K562 (cell line): Measurements from ENCODE around the gene GPRASP3. TPM values are rescaled to one million over a fixed set of nuclear protein-coding genes. Genes with fewer than 3 reads are reported as not detected.

ENCODE experiments used
- ATAC-seq: fragments of 200-7000 bp; cut with Tn5 transposase; 3 replicates; pipeline ENCODE4 v1.9.1; 2020; ENCODE audit warnings: moderate library complexity
- BruUV-seq: library from RNA; stranded (reverse); fragments of 400-500 nt; replicated peaks from 2 replicates; lab custom pipeline; 2021; lab: Mats Ljungman, UMichigan
- CTCF ChIA-PET: fragments of 300-600 bp; formaldehyde crosslinking; extraction: SDS; loops from one replicate; lab custom pipeline; 2021; ENCODE audit warnings: low intra/inter-chr PET ratio; lab: Yijun Ruan, JAX
- POLR2A ChIA-PET: fragments of 300-600, 350-650 bp; sonication (Branson Sonifier 250); formaldehyde crosslinking; extraction: SDS; loops from one replicate; lab custom pipeline; 2021; ENCODE audit warnings: antibody characterized with exemption, inconsistent platforms; lab: Yijun Ruan, JAX
- DNase-seq, 4 experiments: peaks; one replicate each; pipeline versions ENCODE4 v3.0.0 to v3.0.0-alpha.2; 2011 to 2018; ENCODE audit warnings: low spot score in 3 of 4, mixed read lengths in 3 of 4; ENCODE audit errors: extremely low read depth in 1 of 4
- FAIRE-seq: peaks from 2 replicates; lab custom pipeline; 2011; peaks lifted over from hg19 to GRCh38; lab: Jason Lieb, UNC
- H2AFZ ChIP-seq: 2 replicates; pipeline ENCODE4 v1.6.0; 2011; ENCODE audit warnings: low read depth, low read length, control low read depth, inconsistent platforms
- H3K27ac ChIP-seq: fragments of 200-600 bp; 3 replicates; pipeline ENCODE4 v1.8.0; 2011; ENCODE audit warnings: low read depth, mild to moderate bottlenecking, control low read depth, inconsistent platforms, low read length, moderate library complexity, mixed read lengths; ENCODE audit errors: extremely low read depth
- H3K27me3 ChIP-seq, 2 experiments: fragments of 300-600 bp in 1 of 2; 2 replicates in 1 of 2; 3 replicates in 1 of 2; pipeline versions ENCODE4 v1.6.0 to v1.8.0; 2011; ENCODE audit warnings: inconsistent platforms in 2 of 2, low read length in 2 of 2, mild to moderate bottlenecking in 1 of 2, mixed read lengths in 1 of 2, moderate library complexity in 1 of 2; ENCODE audit not compliant: control insufficient read depth in 2 of 2, insufficient read depth in 2 of 2
- H3K36me3 ChIP-seq: fragments of 300-600 bp; 3 replicates; pipeline ENCODE4 v1.8.0; 2011; ENCODE audit warnings: mild to moderate bottlenecking, low read length, inconsistent platforms; ENCODE audit not compliant: control insufficient read depth, insufficient read depth
- H3K4me1 ChIP-seq, 2 experiments: fragments of 200-600 bp in 1 of 2; replicated peaks in 1 of 2; 2 replicates in 1 of 2; 3 replicates in 1 of 2; pipeline versions ENCODE4 v1.5.1 to v1.8.0; 2011; ENCODE audit warnings: inconsistent platforms in 2 of 2, low read length in 2 of 2, mild to moderate bottlenecking in 1 of 2, mixed read lengths in 1 of 2, moderate library complexity in 1 of 2; ENCODE audit not compliant: control insufficient read depth in 2 of 2, insufficient read depth in 2 of 2
- H3K4me2 ChIP-seq: 2 replicates; pipeline ENCODE4 v1.6.1; 2011; ENCODE audit warnings: low read length, control low read depth, inconsistent platforms, mixed read lengths; ENCODE audit not compliant: insufficient read depth
- H3K4me3 ChIP-seq: fragments of 200-600 bp; sonication (generic), shearing (Covaris generic); 2 replicates; pipeline ENCODE4 v1.5.1; 2016; ENCODE audit warnings: control low read depth, inconsistent platforms
- H3K79me2 ChIP-seq: fragments of 200-600 bp; 3 replicates; pipeline ENCODE4 v1.8.0; 2011; ENCODE audit warnings: low read length, inconsistent platforms; ENCODE audit not compliant: control insufficient read depth, insufficient read depth
- H3K9ac ChIP-seq, 2 experiments: 2 replicates each; pipeline versions ENCODE4 v1.6.0 to v1.6.1; 2011; ENCODE audit warnings: low read depth in 2 of 2, low read length in 2 of 2, control low read depth in 1 of 2, inconsistent platforms in 1 of 2, mild to moderate bottlenecking in 1 of 2, mixed read lengths in 1 of 2; ENCODE audit not compliant: insufficient read depth in 1 of 2
- H3K9me1 ChIP-seq: one replicate; pipeline ENCODE4 v1.6.0; 2011; ENCODE audit warnings: inconsistent platforms, mild to moderate bottlenecking, low read length, moderate library complexity; ENCODE audit not compliant: control insufficient read depth, insufficient read depth
- H3K9me3 ChIP-seq: replicated peaks from 2 replicates; pipeline ENCODE4 v1.5.1; 2011; ENCODE audit warnings: low read depth, low read length, inconsistent platforms; ENCODE audit not compliant: control insufficient read depth, insufficient read depth
- H4K20me1 ChIP-seq: replicated peaks from 2 replicates; pipeline ENCODE4 v1.6.1; 2011; ENCODE audit warnings: low read length, inconsistent platforms, mixed read lengths; ENCODE audit not compliant: control insufficient read depth, insufficient read depth
- CREBBP ChIP-seq: IDR thresholded peaks from one replicate; pipeline ENCODE4 v1.6.1; 2012; ENCODE audit warnings: low read depth, mild to moderate bottlenecking, control low read depth, inconsistent platforms, low read length
- DACH1 ChIP-seq: fragments of 450-650 bp; IDR thresholded peaks from 2 replicates; pipeline ENCODE4 v1.6.1; 2018; ENCODE audit not compliant: partially characterized antibody
- EHMT2 ChIP-seq: fragments of 450-650 bp; IDR thresholded peaks from 2 replicates; pipeline ENCODE4 v1.6.1; 2018; ENCODE audit warnings: antibody characterized with exemption
- ETV5 ChIP-seq: sonication (generic); formaldehyde crosslinking; IDR thresholded peaks from 2 replicates; pipeline ENCODE4 v1.4.0; 2020; ENCODE audit warnings: low read depth, mild to moderate bottlenecking, missing genetic modification reagents
- HSF4 ChIP-seq: fragments of 250-450 bp; sonication (Bioruptor Pico); IDR thresholded peaks from 2 replicates; pipeline ENCODE4 v2.1.2; 2022; ENCODE audit warnings: mild to moderate bottlenecking, moderate library complexity, borderline replicate concordance
- NFIX ChIP-seq: fragments of 250-450 bp; sonication (Bioruptor Pico); IDR thresholded peaks from 2 replicates; pipeline ENCODE4 v1.4.0; 2020; ENCODE audit warnings: low read depth, mild to moderate bottlenecking, moderate library complexity
- NFRKB ChIP-seq: fragments of 450-650 bp; IDR thresholded peaks from 2 replicates; pipeline ENCODE4 v1.6.1; 2016; ENCODE audit warnings: low read depth
- SLC30A9 ChIP-seq: fragments of 250-450 bp; sonication (Bioruptor Pico); IDR thresholded peaks from 2 replicates; pipeline ENCODE4 v1.8.0; 2022; ENCODE audit warnings: mild to moderate bottlenecking, moderate library complexity
- TRIM24 ChIP-seq, 2 experiments: fragments of 450-650 bp; IDR thresholded peaks; 2 replicates each; pipeline ENCODE4 v1.6.1; 2016
- ZNF12 ChIP-seq: sonication (generic); formaldehyde crosslinking; IDR thresholded peaks from 2 replicates; pipeline ENCODE4 v1.4.0; 2020; ENCODE audit warnings: mild to moderate bottlenecking, missing genetic modification reagents
- ZNF384 ChIP-seq: IDR thresholded peaks from 2 replicates; pipeline ENCODE4 v1.6.1; 2012; ENCODE audit warnings: low read depth, low read length, improper control_type of control experiment
- WGBS: fragments of 100-300 bp; shearing (Covaris generic); methylation state at CpG from one replicate; pipeline ENCODE4 v1.1.6; 2016; ENCODE audit warnings: low coverage, mixed read lengths; ENCODE audit not compliant: insufficient coverage; ENCODE audit errors: missing lambda C conversion rate; 5-methylcytosine and 5-hydroxymethylcytosine counted together
- in situ Hi-C: fragments of 300-500 bp; cut with MboI; formaldehyde crosslinking; loops from 4 replicates; pipeline ENCODE4 v1.15.0; 2018; ENCODE audit warnings: inconsistent platforms, mixed read lengths
- intact Hi-C: fragments of 100-400 bp; cut with micrococcal nuclease; formaldehyde crosslinking; loops from 2 replicates; pipeline ENCODE4 v1.14.2; 2022
- polyA plus RNA-seq, 8 experiments: library from polyadenylated mRNA; depleted of rRNA in 4 of 8; stranded (reverse) in 5 of 8; unstranded in 3 of 8; fragments of >200 nt; fragmentation: Nextera tagmentation in 2 of 8; fragmentation: Illumina TruSeq in 1 of 8; extraction: Ambion mirVana in 2 of 8; extraction: Trizol in 1 of 8; gene quantifications; 2 replicates each; pipeline versions ENCODE4 v1.2.1 to v1.2.3, GENCODE V29; 2011 to 2014; ENCODE audit warnings: inconsistent platforms in 1 of 8, missing spikeins in 1 of 8
- total RNA-seq, 7 experiments: library from RNA; depleted of rRNA in 6 of 7; stranded (reverse); fragments of >200 nt in 6 of 7; fragmentation: Illumina TruSeq in 2 of 7; extraction: Trizol in 2 of 7; gene quantifications; 2 replicates each; pipeline versions ENCODE4 v1.2.1 to v1.2.3, GENCODE V29; 2011 to 2021; ENCODE audit warnings: low replicate concordance in 1 of 7
- TF ChIP-seq, protein P1 (sequence below): fragments of 200-800 bp; sonication (Bioruptor generic); IDR thresholded peaks from 2 replicates; pipeline ENCODE4 v1.6.1; 2017; ENCODE audit warnings: missing genetic modification characterization, missing compliant biosample characterization
- TF ChIP-seq, protein P2 (sequence below): fragments of 250-450 bp; sonication (Bioruptor Pico); IDR thresholded peaks from 2 replicates; pipeline ENCODE4 v1.9.0; 2021; ENCODE audit warnings: mild to moderate bottlenecking
- TF ChIP-seq, protein P3 (sequence below), 2 experiments: fragments of 450-650 bp; IDR thresholded peaks; 2 replicates each; pipeline ENCODE4 v1.6.1; 2018; ENCODE audit warnings: mild to moderate bottlenecking in 2 of 2, low read depth in 1 of 2; ENCODE audit not compliant: partially characterized antibody in 2 of 2
- TF ChIP-seq, protein P4 (sequence below): fragments of 450-650 bp; IDR thresholded peaks from 2 replicates; pipeline ENCODE4 v1.7.0; 2016; ENCODE audit warnings: borderline replicate concordance

Gene GPRASP3
- total and polyA plus RNA-seq, 9 of the 15 experiments (the other 6 are each of a cell fraction or from before 2014, with no cell fraction given): 0.50 to 1.9 (median 1.1) TPM

DNA sequence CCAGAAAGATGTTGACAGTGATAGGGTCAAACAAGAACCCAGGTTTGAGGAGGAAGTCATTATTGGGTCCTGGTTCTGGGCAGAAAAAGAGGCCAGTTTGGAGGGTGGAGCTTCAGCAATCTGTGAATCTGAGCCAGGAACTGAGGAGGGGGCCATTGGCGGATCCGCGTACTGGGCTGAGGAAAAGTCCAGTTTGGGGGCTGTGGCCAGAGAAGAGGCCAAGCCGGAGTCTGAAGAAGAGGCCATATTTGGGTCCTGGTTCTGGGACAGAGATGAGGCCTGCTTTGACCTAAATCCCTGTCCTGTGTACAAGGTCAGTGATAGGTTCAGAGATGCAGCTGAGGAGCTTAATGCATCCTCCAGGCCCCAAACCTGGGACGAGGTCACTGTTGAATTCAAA lies 4.6 kb upstream of the GPRASP3 start:
- intact Hi-C loops (loop anchor here (10.0 kb wide), 3 partner anchors 119 to 149 kb away; partner anchors contain the start of gene ARMCX5), in situ Hi-C loops (no loop called here)
- DNase-seq: no peak
- Histone ChIP-seq H3K9ac (no peak overlapping the region), H4K20me1 (no peaks in the 10 kb centered on the region), H3K27me3 (0 out of 5 replicates have a peak, but pooled peaks cover 0 to 4% of the 10 kb centered on the region in 2 experiments), H3K4me1 (peaks cover 3 to 14% of the 10 kb centered on the region in 2 experiments; a peak in 4 of 5 replicates), H3K36me3 (no peaks in the 10 kb centered on the region), H3K4me2 (no peak overlapping the region), H3K79me2 (no peaks in the 10 kb centered on the region), H3K9me1 (no peaks in the 10 kb centered on the region), H2AFZ (no peak overlapping the region), H3K4me3 (no peak overlapping the region), H3K27ac (no peak overlapping the region), H3K9me3 (no peaks in the 10 kb centered on the region)
- no TSS peak for BruUV-seq
- ATAC-seq: no peak
- no peak for FAIRE-seq
- POLR2A ChIA-PET: interaction anchor here (1.1 kb wide), 1 partner anchor 35 kb away, joined by 3 read pairs; no protein-coding TSS in a partner anchor
- CTCF ChIA-PET: no interaction called here
- 52% methylated on average over 4 of the region's 5 CpGs for WGBS
- TF ChIP-seq SLC30A9 (no peak), ZNF384 (no peak), ZNF12 (CRISPR knock-in tag) (no peak), NFIX (no peak), EHMT2 (no peak), HSF4 (no peak), NFRKB (no peak), CREBBP (no peak), DACH1 (no peak), TRIM24 (IDR thresholded peaks at IDR 0.05) (no peak), ETV5 (CRISPR knock-in tag) (no peak)
- TF ChIP-seq, protein P1, sequence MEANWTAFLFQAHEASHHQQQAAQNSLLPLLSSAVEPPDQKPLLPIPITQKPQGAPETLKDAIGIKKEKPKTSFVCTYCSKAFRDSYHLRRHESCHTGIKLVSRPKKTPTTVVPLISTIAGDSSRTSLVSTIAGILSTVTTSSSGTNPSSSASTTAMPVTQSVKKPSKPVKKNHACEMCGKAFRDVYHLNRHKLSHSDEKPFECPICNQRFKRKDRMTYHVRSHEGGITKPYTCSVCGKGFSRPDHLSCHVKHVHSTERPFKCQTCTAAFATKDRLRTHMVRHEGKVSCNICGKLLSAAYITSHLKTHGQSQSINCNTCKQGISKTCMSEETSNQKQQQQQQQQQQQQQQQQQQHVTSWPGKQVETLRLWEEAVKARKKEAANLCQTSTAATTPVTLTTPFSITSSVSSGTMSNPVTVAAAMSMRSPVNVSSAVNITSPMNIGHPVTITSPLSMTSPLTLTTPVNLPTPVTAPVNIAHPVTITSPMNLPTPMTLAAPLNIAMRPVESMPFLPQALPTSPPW (CRISPR knock-in tag): no peak
- TF ChIP-seq, protein P2, sequence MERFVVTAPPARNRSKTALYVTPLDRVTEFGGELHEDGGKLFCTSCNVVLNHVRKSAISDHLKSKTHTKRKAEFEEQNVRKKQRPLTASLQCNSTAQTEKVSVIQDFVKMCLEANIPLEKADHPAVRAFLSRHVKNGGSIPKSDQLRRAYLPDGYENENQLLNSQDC (CRISPR knock-in tag): no peak
- TF ChIP-seq, protein P3, sequence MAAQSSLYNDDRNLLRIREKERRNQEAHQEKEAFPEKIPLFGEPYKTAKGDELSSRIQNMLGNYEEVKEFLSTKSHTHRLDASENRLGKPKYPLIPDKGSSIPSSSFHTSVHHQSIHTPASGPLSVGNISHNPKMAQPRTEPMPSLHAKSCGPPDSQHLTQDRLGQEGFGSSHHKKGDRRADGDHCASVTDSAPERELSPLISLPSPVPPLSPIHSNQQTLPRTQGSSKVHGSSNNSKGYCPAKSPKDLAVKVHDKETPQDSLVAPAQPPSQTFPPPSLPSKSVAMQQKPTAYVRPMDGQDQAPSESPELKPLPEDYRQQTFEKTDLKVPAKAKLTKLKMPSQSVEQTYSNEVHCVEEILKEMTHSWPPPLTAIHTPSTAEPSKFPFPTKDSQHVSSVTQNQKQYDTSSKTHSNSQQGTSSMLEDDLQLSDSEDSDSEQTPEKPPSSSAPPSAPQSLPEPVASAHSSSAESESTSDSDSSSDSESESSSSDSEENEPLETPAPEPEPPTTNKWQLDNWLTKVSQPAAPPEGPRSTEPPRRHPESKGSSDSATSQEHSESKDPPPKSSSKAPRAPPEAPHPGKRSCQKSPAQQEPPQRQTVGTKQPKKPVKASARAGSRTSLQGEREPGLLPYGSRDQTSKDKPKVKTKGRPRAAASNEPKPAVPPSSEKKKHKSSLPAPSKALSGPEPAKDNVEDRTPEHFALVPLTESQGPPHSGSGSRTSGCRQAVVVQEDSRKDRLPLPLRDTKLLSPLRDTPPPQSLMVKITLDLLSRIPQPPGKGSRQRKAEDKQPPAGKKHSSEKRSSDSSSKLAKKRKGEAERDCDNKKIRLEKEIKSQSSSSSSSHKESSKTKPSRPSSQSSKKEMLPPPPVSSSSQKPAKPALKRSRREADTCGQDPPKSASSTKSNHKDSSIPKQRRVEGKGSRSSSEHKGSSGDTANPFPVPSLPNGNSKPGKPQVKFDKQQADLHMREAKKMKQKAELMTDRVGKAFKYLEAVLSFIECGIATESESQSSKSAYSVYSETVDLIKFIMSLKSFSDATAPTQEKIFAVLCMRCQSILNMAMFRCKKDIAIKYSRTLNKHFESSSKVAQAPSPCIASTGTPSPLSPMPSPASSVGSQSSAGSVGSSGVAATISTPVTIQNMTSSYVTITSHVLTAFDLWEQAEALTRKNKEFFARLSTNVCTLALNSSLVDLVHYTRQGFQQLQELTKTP (IDR thresholded peaks at IDR 0.05; ENCODE audit: low read depth in 1 of 2, partially characterized antibody in 2 of 2): no peak
- TF ChIP-seq, protein P4, sequence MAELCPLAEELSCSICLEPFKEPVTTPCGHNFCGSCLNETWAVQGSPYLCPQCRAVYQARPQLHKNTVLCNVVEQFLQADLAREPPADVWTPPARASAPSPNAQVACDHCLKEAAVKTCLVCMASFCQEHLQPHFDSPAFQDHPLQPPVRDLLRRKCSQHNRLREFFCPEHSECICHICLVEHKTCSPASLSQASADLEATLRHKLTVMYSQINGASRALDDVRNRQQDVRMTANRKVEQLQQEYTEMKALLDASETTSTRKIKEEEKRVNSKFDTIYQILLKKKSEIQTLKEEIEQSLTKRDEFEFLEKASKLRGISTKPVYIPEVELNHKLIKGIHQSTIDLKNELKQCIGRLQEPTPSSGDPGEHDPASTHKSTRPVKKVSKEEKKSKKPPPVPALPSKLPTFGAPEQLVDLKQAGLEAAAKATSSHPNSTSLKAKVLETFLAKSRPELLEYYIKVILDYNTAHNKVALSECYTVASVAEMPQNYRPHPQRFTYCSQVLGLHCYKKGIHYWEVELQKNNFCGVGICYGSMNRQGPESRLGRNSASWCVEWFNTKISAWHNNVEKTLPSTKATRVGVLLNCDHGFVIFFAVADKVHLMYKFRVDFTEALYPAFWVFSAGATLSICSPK: no peak
